Right renal pelvis (tissue), 4 donors: Measurements from ENCODE around the gene CABLES2. TPM values are rescaled to one million over a fixed set of nuclear protein-coding genes. Genes with fewer than 3 reads are reported as not detected.

Source experiments
- DNase-seq, 4 donors: peaks; one replicate each; pipeline ENCODE4 v3.0.0-alpha.2; 2013; ENCODE audit warnings: low read depth in 4 of 4, low spot score in 3 of 4, missing footprints in 1 of 4
- polyA plus RNA-seq, 4 donors: library from polyadenylated mRNA; unstranded; fragments of 120-200 nt; gene quantifications; one replicate each; pipeline ENCODE4 v1.2.1, GENCODE V29; 2013; ENCODE audit not compliant: insufficient read length in 4 of 4

Gene CABLES2
- polyA plus RNA-seq, 4 donors = 9.4 to 11.8 (median 10.4) TPM

- DNase-seq = no peak
These were observed 42.9 kb downstream of the CABLES2 start for GRCh38 chr20:62363920-62364851.

- no peak for DNase-seq
These were observed 43.8 kb downstream of the CABLES2 start for GRCh38 chr20:62362991-62363919.

- DNase-seq = no peak
These were observed 44.5 kb downstream of the CABLES2 start for GRCh38 chr20:62362590-62362940.

- no peak for DNase-seq
These were observed 45.1 kb downstream of the CABLES2 start for GRCh38 chr20:62361799-62362589.

DNA sequence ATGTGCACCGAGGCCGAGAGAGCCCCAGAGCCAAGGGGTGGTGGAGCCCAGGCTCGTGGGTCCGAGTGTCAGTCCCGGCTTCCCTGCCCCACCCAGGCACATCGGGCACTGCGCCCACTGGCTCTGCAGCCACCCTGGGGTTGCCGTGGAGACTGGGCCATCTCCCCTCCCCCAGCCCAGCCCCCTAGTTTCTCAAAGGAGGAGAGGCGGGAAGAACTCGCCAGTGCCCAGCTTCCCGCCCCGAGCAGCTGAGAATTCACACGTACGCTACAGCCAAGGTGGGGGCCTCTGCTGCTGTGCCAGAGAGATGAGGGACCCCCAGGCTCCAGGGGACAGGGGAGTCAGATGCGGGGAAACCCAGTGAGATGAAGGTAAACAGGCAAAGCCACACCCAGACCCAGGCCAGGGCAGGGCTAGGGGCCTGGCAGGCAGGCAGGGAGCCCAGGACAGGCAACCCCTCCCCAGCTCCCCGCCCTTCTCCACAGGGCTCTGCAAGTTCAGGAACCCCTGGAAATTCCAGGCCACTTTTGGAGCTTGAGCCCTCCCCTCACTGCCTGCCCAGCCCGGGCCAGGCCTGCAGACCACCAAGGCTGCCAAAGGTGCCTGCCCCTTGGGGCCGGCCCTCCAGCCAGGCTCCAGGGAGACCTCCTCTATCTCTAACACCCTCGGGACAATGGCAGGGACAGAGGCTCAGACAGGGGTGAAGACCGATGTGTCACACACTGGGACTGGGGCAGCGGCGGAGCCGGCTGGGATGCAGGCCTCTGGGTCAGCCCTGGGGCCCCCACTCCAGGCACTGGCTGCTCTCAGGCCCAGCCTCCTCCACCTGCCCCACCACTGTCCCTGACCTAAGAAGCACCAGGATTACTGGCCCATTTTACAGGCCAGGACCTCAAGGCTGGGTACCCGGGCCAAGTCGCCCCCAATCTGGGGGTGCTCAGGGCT, 46.0 kb downstream of the CABLES2 start:
- no peak for DNase-seq

DNA sequence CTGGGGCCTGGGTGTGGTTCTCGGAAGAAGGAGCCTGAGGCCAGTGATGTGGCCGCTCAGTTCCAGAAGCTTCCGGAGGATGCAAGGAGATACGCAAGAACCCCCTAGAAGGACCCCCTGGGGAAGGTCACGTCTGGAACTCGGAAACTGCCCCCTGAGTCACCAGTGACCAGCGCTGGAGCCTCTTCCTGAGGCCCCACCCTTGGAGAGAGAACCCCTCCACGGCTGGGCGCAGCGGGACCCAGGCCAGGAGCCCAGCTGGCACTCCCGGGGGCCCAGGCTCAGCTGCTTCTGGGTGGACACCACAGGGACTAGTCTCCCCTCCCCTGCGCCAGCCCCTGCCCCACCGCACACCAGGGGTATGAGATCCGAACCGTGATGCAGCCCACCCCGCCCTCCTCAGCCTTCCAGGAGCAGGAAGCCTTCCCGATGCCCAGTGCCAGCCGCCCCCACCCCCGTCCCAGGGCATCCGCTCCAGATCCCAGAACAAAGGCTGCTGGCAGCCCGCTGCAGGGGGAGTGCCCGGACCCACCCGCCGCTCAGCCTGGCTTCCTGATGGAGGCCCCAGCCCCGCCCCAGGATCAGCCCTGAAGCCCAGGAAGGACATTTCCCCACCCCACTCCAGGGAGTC, 47.5 kb downstream of the CABLES2 start:
- no peak for DNase-seq

DNA sequence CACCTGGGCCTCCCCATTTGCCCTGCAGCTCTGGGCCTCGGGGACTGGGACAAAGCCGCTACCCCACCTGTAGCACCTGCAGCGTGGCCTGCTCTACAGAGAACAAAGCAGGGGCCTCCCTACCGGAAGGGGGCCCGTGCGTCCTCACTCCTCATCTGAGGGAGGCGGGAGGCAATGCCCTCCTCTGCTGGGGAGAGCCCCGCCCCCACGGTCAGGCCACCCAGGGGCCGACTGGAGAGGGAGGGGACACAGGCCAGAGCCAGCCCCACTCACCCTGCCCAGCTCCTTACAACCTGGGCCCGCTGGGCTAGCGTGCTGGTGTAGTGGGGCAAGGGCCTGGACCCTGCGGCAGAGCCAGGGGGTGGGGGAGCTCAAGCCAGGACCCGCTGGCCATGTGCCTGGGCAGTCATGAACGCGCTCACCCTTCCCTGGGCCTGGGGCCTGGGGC, 48.0 kb downstream of the CABLES2 start:
- DNase-seq = no peak

- DNase-seq = no peak
These were observed 48.7 kb downstream of the CABLES2 start for GRCh38 chr20:62358171-62359042.

DNA sequence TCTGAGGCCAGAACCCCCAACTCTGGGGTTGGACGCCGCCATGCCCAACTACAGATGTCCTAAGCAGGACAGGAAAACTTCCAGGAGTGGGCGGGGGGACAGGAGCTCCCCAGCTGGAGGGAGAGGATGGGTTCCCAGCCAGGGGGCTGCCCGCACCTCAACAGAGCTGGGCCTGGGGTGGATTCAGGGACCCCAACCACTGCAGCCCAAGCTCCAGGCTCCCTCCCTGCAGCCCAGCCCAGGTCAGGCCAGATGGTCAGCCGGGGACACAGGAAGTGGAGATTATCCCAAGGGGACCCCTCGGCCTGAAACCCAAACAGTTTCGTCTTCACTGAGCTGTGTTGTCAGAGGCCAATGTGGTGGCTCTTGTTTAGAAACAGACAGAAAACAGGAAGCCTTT, 49.4 kb downstream of the CABLES2 start:
- DNase-seq = no peak

DNA sequence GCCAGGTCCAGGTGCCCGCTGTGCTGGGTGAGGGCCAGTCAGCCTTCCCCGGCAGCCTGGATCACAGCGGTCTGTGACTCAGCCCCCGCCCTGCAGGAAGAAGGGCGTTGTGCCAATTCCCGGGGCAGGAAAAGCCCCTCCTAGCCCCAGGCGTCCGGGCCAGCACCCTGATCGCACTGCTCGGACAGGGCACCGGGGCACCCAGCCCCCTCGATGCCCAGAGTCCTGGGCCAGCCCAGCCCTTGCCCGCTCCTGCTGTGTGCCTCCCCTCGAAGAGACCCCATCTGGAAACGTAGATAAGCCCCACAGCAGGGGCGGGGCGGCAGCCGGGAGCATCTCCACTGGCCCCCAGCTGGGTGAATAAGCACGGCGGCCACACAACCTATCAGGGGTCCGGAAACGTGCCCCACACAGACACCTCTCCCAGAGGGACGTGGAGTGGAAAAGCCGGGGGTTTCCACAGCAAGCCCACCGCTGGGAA, 49.9 kb downstream of the CABLES2 start:
- DNase-seq = no peak

DNA sequence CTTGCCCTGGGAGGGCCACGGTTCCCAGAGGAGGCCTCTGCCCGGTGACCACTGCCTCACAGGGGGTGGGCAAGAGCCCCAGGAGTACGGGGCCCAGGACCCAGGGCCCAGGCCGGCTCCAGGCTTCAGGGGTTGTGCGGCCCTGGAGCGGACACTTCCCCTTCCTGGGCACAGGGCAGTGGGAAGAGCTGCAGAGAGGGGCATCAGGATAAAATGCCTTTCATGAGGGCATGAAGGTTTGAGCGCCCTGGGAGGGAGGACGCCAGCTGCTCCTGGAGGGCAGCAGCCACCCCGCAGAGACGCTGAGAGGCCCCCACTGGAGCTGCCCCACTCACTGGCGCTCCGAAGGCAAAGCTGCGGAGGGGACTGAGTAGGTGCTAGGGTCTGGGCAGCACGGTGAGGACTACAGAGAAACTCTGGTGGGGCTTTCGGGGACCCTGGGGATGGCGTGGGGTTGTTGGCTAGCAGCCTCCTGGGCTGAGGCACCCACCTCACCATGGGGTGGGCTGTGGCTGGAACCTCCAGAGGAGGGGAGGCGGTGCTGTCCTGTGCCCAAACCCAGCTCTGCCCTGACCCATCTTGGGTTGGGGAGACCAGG, 50.4 kb downstream of the CABLES2 start:
- no peak for DNase-seq

DNA sequence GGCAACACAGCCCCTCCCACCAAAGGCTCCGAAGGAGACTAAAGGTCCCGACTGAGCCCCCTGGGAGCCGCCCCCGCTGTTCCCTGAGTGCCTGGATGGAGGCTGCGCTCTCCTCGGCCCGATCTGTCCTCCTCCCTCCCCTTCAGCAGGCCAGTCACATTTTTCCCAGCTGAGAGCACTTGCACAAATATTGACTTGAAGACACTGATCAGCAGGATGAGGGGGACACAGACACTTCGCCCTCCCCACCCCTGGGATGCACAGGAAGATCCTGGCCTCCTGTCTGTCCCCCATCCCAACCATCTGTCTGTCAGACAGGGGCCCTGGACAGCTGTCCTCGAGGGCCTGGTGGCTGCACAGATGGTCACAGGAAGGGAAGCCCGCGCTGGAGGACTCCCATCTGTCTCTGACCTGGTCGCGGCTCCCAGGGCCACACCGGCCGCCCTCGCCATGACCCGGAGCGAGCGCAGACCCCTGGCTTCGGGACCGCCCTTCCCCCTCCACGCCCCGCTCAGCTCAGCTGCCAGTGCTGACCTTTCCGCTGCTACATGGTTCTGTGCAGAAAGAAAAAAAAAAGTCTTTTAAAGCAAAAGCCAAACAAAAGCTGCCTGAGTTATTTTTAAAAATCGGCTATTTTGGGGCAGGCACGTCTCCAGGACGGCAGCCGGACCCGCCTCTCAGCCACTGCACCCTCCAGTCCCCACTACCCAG, 51.1 kb downstream of the CABLES2 start:
- no peak for DNase-seq

DNA sequence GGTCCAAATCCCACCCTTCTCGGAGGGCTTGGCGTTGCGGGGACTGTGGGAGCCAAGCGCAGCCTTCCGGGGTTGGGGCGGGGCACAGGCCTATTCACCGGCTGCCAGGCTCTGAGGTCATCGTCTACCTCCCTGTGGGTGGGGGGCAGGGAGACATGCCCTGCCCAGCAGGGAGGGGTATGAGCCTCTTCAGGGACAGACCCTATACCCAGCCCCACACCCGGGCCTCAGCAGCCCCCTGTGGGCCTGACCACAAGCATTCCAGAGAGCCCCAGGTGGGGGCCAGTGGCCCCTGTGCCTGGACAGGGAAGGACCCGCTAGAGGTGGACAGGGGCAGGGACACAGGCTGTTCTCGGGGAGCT, 51.6 kb downstream of the CABLES2 start:
- DNase-seq = no peak

DNA sequence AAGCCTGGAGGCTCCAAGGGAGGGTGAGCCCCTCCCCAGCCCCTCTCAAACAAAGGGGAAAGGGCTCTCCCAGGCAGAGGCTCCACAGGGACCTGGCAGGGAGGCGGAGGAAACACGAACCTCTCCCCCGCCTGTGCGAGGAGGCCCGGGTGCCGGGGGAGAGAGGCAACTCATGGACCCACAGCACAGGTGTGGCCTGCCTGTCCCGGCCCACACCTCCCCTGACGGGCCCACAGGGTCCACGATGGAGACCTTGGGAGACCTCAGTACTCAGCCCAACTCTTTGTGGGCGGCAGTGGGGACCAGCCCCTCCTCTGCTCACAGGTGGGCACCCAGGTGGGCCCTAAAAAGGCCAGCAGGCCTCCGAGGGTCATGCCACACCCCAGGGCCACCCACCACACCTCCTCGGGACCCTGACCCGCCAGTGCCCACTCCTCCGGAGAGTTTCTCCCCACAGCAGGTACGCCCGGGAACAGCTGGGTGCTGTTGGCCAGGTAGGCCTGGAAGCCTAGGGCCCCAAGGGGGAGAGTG, 52.2 kb downstream of the CABLES2 start:
- no peak for DNase-seq

- DNase-seq = no peak
These were observed 52.9 kb downstream of the CABLES2 start for GRCh38 chr20:62354031-62354808.
